HFFc6 (cell line): Measurements from ENCODE around the gene NIPAL3. TPM values are rescaled to one million over a fixed set of nuclear protein-coding genes. Genes with fewer than 3 reads are reported as not detected.

ENCODE experiments used
- DNase-seq: peaks from one replicate; pipeline ENCODE4 v3.0.0-alpha.2; 2018
- H3K27ac Mint-ChIP-seq: 2 replicates; pipeline ENCODE4 v1.8.0; 2020; ENCODE audit warnings: mild to moderate bottlenecking, mixed read lengths
- H3K27me3 Mint-ChIP-seq: 2 replicates; pipeline ENCODE4 v1.8.0; 2021; ENCODE audit warnings: mild to moderate bottlenecking, moderate library complexity, mixed read lengths; ENCODE audit not compliant: insufficient read depth
- H3K36me3 Mint-ChIP-seq: 2 replicates; pipeline ENCODE4 v1.8.0; 2021; ENCODE audit warnings: low read depth, mixed read lengths
- H3K4me1 Mint-ChIP-seq: 2 replicates; pipeline ENCODE4 v1.8.0; 2020; ENCODE audit warnings: low read depth, mixed read lengths
- H3K4me3 Mint-ChIP-seq: 2 replicates; pipeline ENCODE4 v1.8.0; 2020; ENCODE audit warnings: mild to moderate bottlenecking, moderate library complexity, mixed read lengths
- H3K9me3 Mint-ChIP-seq: 2 replicates; pipeline ENCODE4 v1.8.0; 2020; ENCODE audit warnings: mild to moderate bottlenecking, mixed read lengths
- total RNA-seq, 6 experiments: library from RNA; stranded (reverse); fragmentation: NEBNext Ultra II Directional; extraction: Animal tissue kit (Norgen Biotek cat#: 25700); gene quantifications; 2 replicates in 1 of 6; 3 replicates in 5 of 6; pipeline ENCODE4 v1.2.3, GENCODE V29; 2021
- TF ChIP-seq, protein P1 (sequence below): fragments of 200-600 bp; sonication (generic); IDR thresholded peaks from 2 replicates; pipeline ENCODE4 v1.5.0; 2021; ENCODE audit warnings: antibody characterized with exemption, mild to moderate bottlenecking

The NIPAL3 gene
- total RNA-seq, 6 experiments from 2014 or later, result 97.8 to 164 (median 107) TPM

DNA sequence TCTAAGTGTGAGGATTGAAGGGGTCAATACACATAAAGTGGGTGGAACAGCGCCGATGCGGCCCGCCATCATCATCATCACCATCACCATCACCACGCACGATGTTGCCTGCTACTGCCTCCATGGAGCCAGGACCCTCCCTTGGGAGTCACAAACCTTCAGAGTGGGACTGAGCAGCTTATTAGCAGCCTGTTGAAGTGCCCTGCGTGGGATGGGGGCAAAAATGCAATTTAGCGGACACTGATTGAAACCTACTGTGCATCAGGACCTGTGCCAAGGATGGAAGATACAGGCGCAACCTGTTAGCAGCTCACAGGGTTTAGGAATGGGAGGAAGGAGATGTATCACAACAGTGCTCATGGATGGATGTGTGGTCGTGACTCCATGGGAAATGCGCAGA is 28.7 kb upstream of the NIPAL3 start:
- no peaks in the 10 kb centered on the region; the same call in 1 of the 2 replicates for H3K27me3 Mint-ChIP-seq
- no peak overlapping the region for H3K27ac Mint-ChIP-seq
- peaks cover 49% of the 10 kb centered on the region for H3K4me1 Mint-ChIP-seq
- peaks cover 31% of the 10 kb centered on the region for H3K36me3 Mint-ChIP-seq
- no peak for DNase-seq
- H3K9me3 Mint-ChIP-seq, result no peaks in the 10 kb centered on the region
- no peak overlapping the region for H3K4me3 Mint-ChIP-seq
- TF ChIP-seq, protein P1, sequence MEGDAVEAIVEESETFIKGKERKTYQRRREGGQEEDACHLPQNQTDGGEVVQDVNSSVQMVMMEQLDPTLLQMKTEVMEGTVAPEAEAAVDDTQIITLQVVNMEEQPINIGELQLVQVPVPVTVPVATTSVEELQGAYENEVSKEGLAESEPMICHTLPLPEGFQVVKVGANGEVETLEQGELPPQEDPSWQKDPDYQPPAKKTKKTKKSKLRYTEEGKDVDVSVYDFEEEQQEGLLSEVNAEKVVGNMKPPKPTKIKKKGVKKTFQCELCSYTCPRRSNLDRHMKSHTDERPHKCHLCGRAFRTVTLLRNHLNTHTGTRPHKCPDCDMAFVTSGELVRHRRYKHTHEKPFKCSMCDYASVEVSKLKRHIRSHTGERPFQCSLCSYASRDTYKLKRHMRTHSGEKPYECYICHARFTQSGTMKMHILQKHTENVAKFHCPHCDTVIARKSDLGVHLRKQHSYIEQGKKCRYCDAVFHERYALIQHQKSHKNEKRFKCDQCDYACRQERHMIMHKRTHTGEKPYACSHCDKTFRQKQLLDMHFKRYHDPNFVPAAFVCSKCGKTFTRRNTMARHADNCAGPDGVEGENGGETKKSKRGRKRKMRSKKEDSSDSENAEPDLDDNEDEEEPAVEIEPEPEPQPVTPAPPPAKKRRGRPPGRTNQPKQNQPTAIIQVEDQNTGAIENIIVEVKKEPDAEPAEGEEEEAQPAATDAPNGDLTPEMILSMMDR, result no peak

DNA sequence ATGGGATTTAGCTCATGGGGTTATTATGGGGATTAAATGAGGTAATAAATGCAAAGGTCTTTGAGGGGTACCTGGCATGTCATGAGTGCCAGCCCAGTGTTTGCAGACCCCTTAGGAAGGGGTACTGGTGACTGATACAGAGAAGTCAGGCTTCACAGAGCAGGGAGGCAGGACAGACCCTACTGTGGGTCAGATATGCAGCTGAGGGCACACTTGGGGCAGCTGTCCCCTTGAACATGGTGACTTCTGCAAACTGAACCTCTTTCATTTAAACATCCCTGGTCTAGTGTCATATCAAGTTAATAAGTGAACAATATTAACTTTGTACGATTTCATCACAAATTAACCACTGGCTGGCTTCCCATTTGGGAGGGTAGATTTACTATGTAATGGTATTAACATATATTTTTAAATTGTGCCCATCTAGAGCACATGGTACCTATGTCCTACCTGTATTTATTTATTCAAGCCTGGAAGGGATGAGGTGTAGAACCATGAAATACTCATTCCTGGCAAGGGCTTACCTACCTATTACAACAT is 27.9 kb upstream of the NIPAL3 start:
- Mint-ChIP-seq H3K36me3 (peaks cover 30% of the 10 kb centered on the region), H3K4me3 (no peak overlapping the region), H3K27ac (no peak overlapping the region), H3K27me3 (peaks cover 3% of the 10 kb centered on the region), H3K9me3 (no peaks in the 10 kb centered on the region), H3K4me1 (peaks cover 57% of the 10 kb centered on the region)
- DNase-seq, result no peak
- TF ChIP-seq, protein P1, result no peak

DNA sequence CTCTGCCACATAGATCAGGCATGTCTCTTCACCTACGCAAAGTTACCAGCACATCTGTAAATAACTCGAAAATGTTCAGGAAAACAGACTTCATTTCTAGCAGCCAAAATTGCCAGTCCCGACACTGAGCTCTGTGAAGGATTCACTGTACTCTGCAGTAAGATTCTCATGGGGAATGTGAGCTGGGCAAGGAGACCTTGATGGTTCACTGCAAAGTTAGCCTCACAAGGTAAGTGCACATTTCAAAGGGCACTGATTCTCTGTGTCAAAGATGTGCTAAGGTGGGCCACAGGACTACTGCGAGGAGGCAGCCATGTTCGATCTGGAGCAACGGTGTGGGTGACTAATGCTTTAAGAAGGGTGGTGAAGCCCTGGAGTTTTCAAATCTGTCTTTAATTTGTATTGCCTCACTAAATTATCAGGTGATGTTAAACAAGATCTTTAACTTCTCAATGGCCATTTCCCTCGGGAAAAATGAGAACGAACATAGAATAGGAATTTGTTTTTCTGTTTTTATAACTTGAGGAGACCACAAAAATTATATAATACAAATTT is 27.2 kb upstream of the NIPAL3 start:
- H3K36me3 Mint-ChIP-seq, result peaks cover 23% of the 10 kb centered on the region
- peaks cover 64% of the 10 kb centered on the region for H3K4me1 Mint-ChIP-seq
- H3K27ac Mint-ChIP-seq, result no peak overlapping the region
- no peaks in the 10 kb centered on the region for H3K9me3 Mint-ChIP-seq
- TF ChIP-seq, protein P1, result no peak
- H3K27me3 Mint-ChIP-seq, result peaks cover 3% of the 10 kb centered on the region
- DNase-seq, result no peak
- H3K4me3 Mint-ChIP-seq, result no peak overlapping the region

GRCh38 chr1:24389231-24389678 is 26.3 kb upstream of the NIPAL3 start:
- H3K27ac Mint-ChIP-seq, result no peak overlapping the region
- TF ChIP-seq, protein P1, result no peak
- no peak overlapping the region for H3K4me3 Mint-ChIP-seq
- H3K4me1 Mint-ChIP-seq, result peaks cover 64% of the 10 kb centered on the region
- peaks cover 23% of the 10 kb centered on the region for H3K36me3 Mint-ChIP-seq
- H3K27me3 Mint-ChIP-seq, result peaks cover 3% of the 10 kb centered on the region
- no peaks in the 10 kb centered on the region for H3K9me3 Mint-ChIP-seq
- DNase-seq, result no peak

DNA sequence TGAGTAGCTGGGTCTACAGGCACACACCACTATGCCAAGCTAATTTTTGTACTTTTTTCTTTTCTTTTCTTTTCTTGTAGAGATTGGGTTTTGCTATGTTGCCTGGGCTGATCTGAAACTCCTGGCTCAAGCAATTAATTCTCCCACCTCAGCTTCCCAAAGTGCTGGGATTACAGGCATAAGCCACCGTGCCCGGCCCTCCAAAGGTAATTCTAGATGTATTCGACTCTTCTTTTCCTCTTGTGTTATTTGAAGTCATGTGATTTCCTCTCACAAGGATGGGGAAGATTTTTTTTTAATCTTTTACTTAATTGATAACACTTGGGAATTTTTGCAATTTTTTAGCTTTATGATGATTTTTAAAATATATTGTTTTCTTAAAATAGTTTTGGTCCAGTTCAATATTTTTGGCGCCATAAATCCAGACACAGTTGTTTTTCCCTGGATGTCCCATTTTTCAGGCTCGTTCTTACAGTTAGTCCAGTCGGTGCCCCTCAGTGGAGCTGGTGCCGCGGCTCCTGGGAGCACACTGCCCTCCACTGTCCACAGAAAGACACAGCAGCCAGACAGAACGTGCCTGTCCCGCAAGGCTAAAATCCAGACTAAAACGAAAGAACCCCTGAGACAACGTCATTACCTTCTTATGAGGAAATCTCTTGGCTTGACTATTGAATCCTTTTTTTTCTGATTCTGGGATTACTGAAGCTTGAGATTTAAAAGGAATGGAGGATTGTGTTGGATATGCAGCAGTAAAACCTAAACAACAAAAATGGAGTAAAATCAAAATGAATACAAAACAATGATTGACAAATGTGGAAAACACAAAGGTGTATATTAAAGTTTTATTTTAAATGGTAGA is 24.4 kb upstream of the NIPAL3 start:
- H3K4me1 Mint-ChIP-seq, result peaks cover 55% of the 10 kb centered on the region
- H3K27me3 Mint-ChIP-seq, result peaks cover 3% of the 10 kb centered on the region; the same call in 1 of the 2 replicates
- H3K9me3 Mint-ChIP-seq, result no peaks in the 10 kb centered on the region
- TF ChIP-seq, protein P1, result peak; percentile 96
- peak; percentile 79 for DNase-seq
- H3K27ac Mint-ChIP-seq, result peak overlapping the region; percentile 94
- peaks cover 22% of the 10 kb centered on the region for H3K36me3 Mint-ChIP-seq
- peak overlapping the region; percentile 88 for H3K4me3 Mint-ChIP-seq
